DND-41 (cell line): ENCODE results near the gene TCEA3.

Source experiments
- CTCF ChIP-seq: IDR thresholded peaks from 2 replicates; pipeline ENCODE4 v1.5.1; 2012; ENCODE audit warnings: borderline replicate concordance, low read length, moderate library complexity, mild to moderate bottlenecking; ENCODE audit not compliant: poor library complexity, severe bottlenecking; ENCODE audit errors: extremely low read depth
- EZH2 ChIP-seq: IDR thresholded peaks from 3 replicates; pipeline ENCODE4 v1.6.1; 2012; ENCODE audit warnings: borderline replicate concordance, low read depth, mild to moderate bottlenecking, moderate library complexity, low read length, inconsistent platforms; ENCODE audit not compliant: severe bottlenecking

GRCh38 chr1:23451441-23451840 is 26.9 kb upstream of the TCEA3 start:
- TF ChIP-seq CTCF (no peak), EZH2 (no peak)
